ENCODE results near the gene H2BK1.

- TF ChIP-seq BRCA1 (CRISPR knock-in tag; IDR thresholded peaks at IDR 0.05) (no peak), NCOA5 (CRISPR knock-in tag; IDR thresholded peaks at IDR 0.05) (no peak)
Measured at GRCh38 chr7:151256410-151257045, 46.2 kb upstream of the H2BK1 start.
